HG03175 (cell line): ENCODE data around the gene PLEKHH1.

Experiments
- ATAC-seq: cut with Tn5 transposase; IDR thresholded peaks from one replicate; pipeline ENCODE4 v1.9.1; 2021; ENCODE audit warnings: mild to moderate bottlenecking, moderate library complexity; ENCODE audit not compliant: unreplicated experiment

The PLEKHH1 gene

DNA sequence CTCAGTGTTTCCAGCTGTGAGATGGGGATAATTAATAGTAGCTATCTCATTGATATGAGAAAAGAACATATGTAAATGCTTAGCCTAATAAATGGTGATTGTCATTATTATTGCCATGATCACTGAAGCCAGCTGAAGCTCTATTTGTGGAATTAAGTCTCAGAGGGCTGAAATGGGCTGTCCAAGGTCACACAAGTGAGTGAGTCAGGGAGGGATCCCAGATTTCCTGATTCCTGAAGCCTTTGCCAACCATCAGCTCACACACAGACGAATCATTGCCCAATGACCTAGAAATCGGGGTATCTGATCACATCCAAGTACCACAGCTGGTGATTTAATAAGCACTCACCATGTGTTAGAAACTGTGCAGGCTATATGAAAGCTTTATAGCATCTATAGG, 23.0 kb upstream of the PLEKHH1 start:
- no peak for ATAC-seq

DNA sequence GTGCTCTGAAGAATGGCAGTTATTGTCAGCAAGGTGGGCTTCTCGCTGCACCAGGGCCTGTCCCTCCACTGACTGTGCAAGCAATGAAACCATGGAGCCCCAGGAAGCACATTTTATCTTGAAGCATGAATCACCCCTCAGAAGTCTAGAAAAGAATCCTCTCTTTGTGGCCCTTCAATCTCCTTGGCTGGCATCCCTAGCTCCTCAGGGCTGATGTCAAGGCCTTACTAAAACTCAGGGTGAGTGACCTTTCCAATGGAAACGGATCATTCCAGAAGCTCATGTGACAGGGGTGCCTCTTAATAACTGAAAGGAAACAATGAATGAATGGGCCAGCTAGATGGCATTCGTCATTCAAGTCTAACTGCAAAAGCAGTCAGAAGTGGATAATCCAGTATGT, 22.3 kb upstream of the PLEKHH1 start:
- no peak for ATAC-seq

DNA sequence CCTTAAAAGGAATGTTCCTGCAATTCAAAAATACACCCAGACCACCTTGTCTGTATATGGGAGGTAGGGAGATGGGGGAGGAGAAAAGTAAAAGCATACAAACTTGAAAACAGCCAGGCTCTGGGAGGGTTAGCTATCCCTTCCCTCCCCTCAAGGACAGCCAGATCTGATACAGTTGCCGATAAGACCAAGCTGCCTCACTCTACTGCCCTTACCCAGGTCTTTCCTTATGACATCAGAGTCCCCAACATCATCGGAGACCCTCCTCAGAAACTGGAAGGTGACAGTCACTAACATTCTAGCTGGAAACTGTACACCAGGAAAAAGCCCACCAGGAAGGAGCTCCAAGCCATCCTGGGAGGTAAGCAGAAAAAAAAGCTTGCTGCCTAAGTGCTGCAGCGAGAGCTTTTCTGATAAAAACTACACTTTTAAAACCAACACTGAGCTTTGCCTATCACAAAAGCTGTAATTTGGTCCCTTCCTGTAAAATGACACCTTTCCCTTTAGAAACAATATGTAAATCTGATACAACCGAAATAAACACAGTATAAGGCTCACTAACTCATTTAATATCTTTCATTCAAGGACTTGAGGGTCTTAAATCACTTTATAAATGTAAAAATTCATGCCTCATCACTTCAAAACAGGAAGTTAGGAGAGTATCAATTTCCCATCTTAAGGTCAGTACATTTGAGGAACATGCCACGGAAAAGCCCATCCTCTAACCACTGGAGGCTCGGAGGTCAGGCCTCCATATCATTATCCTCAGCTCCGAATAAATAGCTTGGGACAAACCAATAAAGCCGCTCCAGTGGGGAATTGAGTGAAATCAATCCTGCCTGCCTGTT, 20.4 kb upstream of the PLEKHH1 start:
- ATAC-seq = no peak

DNA sequence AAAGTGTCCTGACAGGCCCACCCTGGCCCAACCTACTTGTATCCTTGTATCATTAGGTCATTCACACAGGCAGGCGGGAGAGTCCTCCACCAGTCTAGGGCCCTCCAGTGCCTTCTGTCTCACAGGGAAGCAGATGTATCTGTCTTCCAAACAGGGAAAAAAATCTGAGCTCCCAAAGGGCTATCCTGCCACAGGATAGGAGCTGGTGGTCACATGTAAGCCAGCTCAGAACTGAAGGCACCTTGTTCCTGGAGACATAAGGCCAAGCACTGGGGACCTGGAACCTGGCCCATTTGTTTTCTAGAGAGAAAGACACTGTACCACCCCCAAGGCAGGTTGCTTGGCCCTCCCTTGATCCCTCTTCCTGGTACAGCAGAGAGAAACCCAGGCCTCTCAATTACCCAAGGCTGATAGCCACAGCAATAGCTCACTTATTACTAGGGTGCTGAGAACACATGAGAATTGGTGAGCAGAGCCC, 19.4 kb upstream of the PLEKHH1 start:
- no peak for ATAC-seq

DNA sequence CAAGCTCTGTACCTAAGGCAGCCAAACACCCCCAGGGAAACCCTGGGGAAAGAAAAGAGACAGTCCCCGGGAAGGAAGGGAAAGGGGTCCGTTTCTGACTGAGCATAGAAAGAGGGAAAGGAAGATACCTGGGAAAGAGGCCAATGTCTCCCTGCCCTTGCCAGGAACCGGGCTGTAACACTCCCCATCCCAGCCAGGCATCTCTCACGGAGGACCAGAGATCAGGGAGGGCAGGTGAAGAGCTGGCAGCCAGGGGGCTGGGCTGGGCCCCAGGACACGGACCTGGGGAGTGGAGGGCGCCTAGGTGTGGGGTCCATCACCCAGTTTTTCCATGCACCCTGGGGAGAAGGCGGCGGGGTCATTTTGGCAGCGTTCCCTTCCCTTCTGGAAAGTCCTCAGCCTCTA, 18.9 kb upstream of the PLEKHH1 start:
- no peak for ATAC-seq

DNA sequence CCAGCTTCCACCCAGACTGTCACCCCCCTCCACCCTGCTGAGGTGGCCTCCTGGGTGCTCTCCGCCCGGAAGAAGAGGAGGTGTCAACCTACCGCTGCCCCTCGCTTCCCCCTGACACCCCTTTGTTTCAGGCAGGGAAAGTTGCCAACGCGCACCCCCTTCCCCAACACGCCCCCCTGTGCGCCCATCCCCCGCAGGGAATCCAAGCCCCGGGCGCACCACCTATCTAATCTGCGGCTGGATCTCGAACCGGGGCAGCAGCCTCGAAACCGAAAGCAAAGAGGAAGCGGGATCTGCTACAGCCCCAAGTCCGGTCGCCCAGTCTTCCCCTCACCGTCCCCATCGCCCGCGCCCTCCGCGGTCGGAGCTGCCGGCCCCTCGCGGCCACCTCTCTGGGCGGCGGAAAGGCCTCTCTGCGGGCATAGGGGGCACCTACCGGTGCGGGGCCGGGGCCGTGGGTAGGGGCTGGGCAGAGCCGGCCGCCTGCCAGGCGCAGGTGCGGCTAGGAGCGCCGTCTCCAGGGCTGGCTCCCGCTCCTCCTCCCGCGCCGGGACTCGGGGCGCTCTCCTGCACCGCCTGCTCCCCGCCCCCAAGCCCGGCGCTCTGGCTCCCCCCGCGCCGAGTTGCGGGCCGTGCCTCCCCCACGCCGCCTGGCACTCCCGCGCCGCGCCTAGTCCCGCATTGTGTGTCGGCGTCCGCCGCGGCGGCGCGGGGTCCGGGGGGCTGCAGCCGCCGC, 18.3 kb upstream of the PLEKHH1 start:
- peak; percentile 50 for ATAC-seq

DNA sequence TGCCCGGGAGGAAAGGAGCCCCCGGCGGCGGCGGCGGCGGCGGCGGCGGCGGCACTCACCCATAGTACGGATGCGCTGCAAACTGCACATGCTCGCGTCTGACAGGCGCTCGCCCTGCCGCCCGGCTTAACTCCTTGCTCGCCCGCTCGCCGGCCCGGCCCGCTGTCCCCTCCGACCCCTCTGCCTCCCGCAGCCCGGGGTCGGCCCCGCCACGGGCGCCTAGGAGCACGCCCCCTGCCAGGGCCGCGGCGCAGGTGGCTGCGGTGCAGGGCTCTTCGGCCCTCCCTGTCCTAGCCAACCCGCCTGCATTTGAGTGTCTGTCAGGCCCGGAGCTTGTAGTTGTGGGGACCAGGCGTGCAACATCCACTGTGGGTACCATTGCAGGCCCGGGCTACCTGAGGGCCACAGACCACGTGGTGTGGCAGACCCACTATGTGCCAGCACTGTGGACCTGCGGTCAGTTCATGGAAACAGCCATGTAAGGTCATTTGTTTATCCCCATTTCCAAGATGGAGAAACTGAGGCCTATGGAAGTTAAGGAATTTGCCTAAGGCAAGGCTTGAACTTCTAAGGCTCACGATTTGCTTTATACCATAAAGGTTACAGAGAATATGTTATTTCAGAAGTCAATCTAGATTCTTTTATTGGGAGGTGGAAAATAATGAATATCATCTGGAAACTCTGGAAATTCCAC, 17.6 kb upstream of the PLEKHH1 start:
- ATAC-seq = peak; percentile 43

DNA sequence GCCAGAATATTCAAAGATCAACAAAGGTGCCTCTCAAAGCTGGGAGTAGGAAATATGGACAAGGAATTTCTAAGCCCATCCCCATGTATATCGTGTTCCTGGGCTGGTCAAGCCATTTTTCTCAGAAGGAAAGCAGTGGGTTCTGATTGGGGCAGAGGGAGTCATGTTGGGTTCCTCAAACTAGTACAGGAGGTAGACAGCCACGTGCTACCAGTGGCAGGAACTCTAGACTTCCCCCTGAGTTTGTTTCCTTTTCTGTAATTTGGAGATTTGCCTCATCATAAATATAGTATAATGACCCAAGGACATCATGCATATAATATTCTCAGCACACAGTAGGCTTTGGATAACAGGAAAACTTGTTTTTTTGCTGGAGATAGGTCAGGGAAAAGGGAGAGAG, 16.4 kb upstream of the PLEKHH1 start:
- ATAC-seq = no peak

DNA sequence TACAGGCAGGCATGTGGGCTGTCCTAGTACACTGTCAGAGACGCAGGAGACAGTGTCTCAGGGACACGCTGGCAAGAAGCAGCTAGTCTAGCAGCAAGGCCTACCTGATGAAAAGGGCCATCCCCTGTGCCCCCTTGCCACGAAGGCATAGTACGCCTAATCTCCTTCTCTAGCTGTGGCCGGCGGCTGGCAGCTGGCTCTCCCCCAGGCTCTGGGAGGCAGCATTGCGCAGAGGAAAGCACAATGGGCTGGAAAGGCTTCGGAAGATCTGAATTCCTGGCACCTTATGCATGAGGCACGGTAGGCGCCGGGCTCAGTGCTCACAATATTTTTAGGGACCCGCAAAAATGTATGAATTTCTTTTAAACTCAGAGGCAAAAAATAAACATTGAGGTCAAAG, 16.0 kb upstream of the PLEKHH1 start:
- ATAC-seq = no peak

DNA sequence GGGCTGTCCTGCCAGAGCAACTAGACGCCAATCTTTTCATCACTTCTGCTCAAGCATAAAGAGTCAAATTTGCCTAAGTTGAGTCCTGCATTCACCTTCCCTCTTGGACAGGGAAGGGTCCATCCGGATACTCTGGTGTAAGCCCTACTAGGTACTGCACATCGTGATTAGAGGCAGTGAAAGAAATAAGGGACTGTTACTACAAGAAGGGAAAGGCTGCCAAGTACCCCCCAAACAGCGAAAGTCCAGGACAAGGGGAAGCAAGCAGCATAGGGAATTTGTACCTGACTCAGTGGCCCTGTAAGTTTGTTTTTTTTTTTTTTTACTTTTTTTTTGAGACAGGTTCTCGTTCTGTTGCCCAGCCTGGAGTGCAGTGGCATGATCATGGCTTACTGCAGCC, 13.7 kb upstream of the PLEKHH1 start:
- ATAC-seq = no peak

DNA sequence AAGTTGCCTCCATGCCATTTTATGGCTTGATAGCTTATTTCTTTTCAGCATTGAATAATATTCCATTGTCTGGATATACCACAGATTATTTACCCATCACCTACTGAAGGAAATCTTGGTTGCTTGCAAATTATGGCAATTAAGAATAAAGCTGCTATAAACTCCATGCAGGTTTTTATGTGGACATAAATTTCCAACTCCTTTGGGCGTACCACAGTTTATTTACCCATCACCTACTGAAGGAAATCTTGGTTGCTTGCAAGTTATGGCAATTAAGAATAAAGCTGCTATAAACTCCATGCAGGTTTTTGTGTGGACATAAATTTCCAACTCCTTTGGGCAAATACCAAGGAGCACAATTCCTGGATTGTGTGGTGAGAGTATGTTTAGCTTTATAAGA, 12.6 kb upstream of the PLEKHH1 start:
- no peak for ATAC-seq

DNA sequence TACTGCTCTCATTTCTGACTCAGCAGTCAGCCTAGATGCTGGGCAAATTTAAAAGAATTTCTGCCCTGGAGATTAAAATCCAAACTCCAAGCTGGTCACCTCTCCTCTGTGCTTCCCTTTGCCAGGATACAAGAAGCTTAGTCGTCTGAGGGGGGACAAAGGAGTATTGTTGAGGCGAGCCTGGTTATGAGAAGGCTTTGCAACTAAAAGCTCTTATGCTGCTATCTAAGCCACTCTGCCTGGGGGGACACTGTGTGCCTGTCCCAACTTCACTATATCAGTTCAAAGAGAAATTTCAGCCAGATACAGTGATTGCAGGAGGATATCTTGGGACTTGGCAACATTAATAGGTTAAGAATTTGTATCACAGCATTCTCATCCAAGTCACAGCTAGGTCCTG, 10.8 kb upstream of the PLEKHH1 start:
- no peak for ATAC-seq

DNA sequence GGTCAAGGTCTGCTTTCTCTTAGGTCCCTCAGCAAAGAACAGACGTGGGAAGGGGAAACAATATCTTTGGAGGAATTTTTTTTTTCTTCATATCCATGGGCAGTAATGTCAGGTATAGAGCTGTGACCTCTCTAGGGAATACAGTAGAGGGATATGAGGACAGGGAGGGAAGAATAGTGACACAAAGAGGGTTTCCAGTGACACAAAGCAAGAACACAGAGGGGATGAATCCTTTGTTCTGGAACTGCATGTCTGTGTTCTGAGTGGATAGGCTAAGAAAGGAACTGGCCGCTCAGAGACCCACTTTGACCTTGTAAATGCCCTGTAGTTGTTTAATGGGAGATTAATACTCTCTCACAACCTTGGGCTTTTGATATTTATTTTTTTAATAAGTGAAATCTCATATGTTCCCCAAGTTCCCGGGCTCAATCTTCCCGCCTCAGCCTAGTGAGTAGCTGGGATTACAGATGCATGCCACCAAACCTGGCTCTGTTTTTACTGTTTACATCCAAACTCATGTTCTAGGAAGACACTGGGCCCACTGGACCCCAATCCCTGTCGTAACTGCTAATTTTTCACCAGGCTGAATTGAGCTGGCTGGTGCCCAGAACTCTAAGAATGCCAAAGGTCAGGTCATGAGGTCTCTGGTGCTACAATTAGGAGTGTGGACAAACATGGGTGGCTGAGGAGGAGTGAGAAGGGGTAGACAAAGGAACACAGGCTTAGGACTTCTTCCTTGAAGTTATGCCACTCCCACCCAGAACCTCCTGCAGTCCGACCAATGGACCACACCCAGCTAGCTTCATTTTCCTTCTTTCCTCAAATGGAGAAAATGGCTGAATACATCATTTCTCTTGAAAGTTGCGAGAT, 9.1 kb upstream of the PLEKHH1 start:
- ATAC-seq = no peak

DNA sequence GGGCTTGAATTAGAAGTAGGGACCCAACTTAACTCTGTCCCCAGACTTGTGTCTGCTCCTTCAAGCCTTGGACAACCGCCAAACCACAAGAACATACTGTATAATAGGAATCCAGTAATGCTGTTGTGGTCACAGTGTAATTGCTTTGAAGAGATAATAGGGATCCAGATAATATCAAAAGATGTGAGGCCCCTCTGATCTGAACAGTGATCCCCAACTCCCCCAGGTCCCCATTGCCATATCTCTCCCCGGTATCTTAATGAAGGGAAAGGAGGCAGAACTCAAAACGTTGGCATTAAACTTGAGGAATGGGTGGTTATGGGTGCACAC, 8.5 kb upstream of the PLEKHH1 start:
- ATAC-seq = no peak

DNA sequence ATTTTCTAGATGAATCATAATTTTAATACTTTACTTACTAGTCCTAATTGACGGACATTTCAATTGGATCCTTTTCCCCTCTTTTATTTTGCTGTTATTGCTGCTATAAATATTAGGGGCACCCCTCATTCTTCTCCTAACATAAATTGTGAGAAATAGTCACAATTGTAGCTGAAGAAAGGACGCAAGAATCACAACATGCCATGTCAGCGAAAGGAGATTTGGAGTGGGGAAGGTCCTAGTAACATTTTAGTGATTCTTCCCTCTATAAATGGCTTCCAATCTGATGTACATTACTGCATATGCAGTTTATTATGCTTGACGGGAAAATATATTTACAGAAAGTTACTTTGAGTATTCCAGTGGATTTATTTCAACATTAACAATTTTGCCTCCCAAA, 7.7 kb upstream of the PLEKHH1 start:
- no peak for ATAC-seq

DNA sequence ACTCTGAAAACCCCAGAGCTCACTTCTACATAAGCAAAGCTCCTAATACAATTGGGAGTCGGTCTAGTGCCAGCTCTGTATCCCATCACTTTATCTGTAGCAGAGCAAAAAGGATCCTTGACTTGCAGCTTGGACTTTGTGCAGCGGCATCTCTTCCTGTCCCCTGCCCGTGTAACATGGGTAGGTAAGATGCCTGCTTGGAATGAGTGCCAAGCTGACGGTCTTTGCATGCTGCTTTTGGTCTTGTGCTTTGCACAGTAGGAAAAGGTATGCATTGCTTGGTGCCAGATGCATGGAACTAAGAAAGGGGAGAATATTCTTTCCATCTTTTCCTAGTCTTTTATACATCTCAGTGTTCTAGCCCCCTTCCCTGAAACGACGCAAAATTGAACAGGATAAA, 6.9 kb upstream of the PLEKHH1 start:
- no peak for ATAC-seq

DNA sequence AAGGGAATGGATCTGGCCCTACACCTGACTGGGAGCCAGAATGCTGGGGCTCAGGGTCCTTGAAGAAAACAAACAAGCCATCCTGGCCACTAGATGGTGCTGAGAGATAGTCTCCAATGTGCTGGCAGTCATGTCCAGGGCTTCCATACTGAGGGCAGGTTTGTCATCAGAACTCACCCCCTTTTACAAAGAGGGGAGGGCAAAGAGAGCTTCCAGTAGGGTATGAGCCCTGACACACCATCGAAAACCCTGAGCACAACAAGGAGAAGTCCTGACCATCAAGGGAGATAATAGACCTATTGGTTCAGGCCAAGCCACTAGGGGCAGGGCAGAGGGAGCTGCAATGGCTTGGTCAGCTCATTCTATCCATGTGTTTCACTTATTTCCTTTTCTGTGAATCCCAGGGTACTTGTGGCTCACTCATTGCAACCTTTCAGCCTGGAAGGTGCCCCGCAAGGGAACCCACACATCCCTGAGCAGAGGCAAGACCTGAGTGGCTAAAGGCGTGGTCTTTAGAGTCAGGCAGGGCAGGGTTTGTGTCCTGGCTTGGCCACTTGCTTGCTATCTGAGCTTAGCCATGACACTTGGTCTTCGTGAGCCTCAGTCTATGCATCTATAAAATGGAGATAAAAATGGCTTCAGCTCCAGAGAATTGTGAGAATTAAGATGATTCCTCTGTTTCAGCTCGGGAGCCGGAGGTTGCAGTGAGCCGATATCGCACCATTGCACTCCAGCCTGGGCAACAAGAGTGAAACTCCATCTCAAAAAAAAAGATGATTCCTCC, 6.2 kb upstream of the PLEKHH1 start:
- ATAC-seq = no peak

DNA sequence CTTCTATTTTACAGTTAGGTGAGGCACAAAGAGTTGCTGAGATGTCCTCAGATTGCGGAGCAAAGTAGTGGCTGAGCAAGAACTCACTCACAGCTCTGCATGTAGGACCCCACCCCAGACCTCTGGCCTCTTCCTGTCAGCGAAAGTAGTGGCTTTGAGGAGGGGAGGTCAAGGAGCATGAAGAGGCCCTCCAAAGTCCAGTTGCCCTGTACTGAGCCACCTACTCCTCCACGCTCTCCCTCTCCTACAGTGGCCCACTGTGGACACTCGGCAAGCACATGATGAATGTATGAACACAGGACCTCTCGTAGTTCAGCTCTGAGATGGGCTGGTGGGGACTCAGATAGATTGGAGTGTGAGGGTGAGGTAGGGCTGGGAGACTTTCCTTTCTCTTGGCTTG, 5.3 kb upstream of the PLEKHH1 start:
- ATAC-seq = no peak

DNA sequence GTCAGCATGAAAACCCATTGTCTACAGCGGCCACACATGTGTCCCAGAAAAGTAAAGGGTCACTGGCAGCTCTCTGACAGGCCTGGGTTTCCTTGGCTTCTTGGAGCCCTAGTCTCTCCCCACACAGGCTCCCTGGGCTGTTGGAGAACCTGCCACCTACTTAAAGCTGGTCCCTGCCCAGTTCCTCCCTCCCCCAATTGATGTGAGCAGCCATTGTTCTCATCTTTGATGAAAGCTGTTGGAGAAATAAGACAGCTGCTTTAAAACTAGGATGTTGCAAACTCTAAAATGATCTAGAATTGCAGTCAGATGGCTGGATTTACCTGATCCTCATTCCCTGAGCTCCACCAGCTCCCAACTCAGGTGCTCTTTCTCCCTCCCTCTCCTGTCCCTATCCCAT, 4.8 kb upstream of the PLEKHH1 start:
- no peak for ATAC-seq
